Measurements from ENCODE around the gene SMG1.
A peak's percentile ranks its signal among the peaks of the same experiment; 100 is the strongest.

The SMG1 gene

DNA sequence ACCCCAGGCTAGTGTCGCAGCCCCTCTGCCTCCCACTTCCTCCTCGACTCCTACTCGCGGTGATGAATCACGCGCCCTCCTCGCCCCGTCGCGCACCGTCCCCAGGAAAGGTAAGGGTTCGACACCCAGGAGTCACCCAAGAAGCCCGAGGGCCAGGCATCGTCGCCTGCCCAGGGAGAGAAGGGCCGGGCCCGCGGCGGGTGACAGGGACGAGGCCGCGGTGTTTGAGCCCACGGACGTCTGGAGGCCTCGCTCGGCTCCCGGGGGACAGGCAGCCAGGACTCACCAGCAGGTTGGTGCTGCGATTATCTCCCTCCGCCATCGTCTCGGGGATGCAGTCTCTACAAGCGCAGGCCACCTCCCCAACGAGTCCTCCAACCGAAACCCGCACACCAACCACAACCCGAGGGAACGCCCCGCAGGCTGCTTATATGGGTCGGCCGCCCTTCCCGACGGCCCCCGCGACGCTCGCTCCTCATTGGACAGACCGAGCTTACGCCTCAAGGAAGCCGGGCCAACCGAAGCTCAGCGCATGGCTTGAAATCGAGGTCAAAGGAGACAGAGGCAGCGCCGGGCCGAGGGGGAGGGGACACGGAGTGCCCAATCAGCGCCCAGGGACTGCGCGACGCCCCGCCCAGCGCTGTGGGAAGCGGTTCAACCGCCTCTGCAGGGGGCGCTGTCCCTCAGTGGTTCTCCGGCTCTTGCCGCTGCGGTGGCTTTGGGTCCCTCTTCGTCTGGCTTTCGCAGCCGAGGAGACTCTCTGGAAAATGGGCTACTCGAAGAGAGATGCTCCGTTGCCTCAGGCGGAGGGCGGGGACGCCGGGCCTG lies 124.8 kb downstream of the SMG1 start, which contains the start of gene ARL6IP1 (continued):
- TF ChIP-seq, protein P1, sequence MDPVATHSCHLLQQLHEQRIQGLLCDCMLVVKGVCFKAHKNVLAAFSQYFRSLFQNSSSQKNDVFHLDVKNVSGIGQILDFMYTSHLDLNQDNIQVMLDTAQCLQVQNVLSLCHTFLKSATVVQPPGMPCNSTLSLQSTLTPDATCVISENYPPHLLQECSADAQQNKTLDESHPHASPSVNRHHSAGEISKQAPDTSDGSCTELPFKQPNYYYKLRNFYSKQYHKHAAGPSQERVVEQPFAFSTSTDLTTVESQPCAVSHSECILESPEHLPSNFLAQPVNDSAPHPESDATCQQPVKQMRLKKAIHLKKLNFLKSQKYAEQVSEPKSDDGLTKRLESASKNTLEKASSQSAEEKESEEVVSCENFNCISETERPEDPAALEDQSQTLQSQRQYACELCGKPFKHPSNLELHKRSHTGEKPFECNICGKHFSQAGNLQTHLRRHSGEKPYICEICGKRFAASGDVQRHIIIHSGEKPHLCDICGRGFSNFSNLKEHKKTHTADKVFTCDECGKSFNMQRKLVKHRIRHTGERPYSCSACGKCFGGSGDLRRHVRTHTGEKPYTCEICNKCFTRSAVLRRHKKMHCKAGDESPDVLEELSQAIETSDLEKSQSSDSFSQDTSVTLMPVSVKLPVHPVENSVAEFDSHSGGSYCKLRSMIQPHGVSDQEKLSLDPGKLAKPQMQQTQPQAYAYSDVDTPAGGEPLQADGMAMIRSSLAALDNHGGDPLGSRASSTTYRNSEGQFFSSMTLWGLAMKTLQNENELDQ (tag by site-specific recombination; IDR thresholded peaks at IDR 0.05; ENCODE audit: low read depth) = no peak
- TF ChIP-seq ZNF394 (tag by site-specific recombination; IDR thresholded peaks at IDR 0.05; ENCODE audit: borderline replicate concordance) (peak; percentile 98), SCRT2 (tag by site-specific recombination; IDR thresholded peaks at IDR 0.05) (no peak; the same call in 1 of the 2 replicates), ZNF19 (tag by site-specific recombination; IDR thresholded peaks at IDR 0.05; ENCODE audit: low read depth) (no peak), ZNF621 (tag by site-specific recombination; IDR thresholded peaks at IDR 0.05) (no peak), KLF16 (tag by site-specific recombination; IDR thresholded peaks at IDR 0.05) (peak; percentile 84), ZNF837 (tag by site-specific recombination; IDR thresholded peaks at IDR 0.05) (peak; percentile 75; the same call in 1 of the 2 replicates), ZFHX2 (tag by site-specific recombination; conservative IDR thresholded peaks at IDR 0.05) (peak; percentile 83), TCF7L2 (IDR thresholded peaks at IDR 0.05; ENCODE audit: borderline replicate concordance, low read depth, low read length) (no peak), ZNF660 (tag by site-specific recombination; IDR thresholded peaks at IDR 0.05) (peak; percentile 93), ZNF433 (tag by site-specific recombination; IDR thresholded peaks at IDR 0.05; ENCODE audit: low read depth) (no peak), BCL11A (tag by site-specific recombination; IDR thresholded peaks at IDR 0.05; ENCODE audit: low read depth) (no peak), ZNF211 (tag by site-specific recombination; IDR thresholded peaks at IDR 0.05; ENCODE audit: low read depth) (no peak), MZF1 (tag by site-specific recombination; IDR thresholded peaks at IDR 0.05; ENCODE audit: borderline replicate concordance) (peak; percentile 15; the same call in 1 of the 2 replicates), SCRT1 (tag by site-specific recombination; IDR thresholded peaks at IDR 0.05; ENCODE audit: borderline replicate concordance) (no peak), ZNF157 (tag by site-specific recombination; IDR thresholded peaks at IDR 0.05) (no peak), ZIC2 (tag by site-specific recombination; IDR thresholded peaks at IDR 0.05) (peak; percentile 92), ZNF658 (tag by site-specific recombination; IDR thresholded peaks at IDR 0.05) (no peak), ZNF596 (tag by site-specific recombination; IDR thresholded peaks at IDR 0.05) (peak; percentile 42; the same call in 1 of the 2 replicates), ZNF530 (tag by site-specific recombination; IDR thresholded peaks at IDR 0.05; ENCODE audit: low read depth) (no peak), ZNF266 (tag by site-specific recombination; IDR thresholded peaks at IDR 0.05; ENCODE audit: low read depth) (no peak), ZBTB8A (tag by site-specific recombination; IDR thresholded peaks at IDR 0.05) (peak; percentile 61; the same call in 1 of the 2 replicates), KLF8 (tag by site-specific recombination; IDR thresholded peaks at IDR 0.05) (peak; percentile 72), ZNF654 (tag by site-specific recombination; IDR thresholded peaks at IDR 0.05; ENCODE audit: low read depth) (peak; percentile 29), MEIS1 (CRISPR knock-in tag; IDR thresholded peaks at IDR 0.05; ENCODE audit: borderline replicate concordance) (no peak), ZNF112 (tag by site-specific recombination; IDR thresholded peaks at IDR 0.05) (no peak), ZNF791 (tag by site-specific recombination; IDR thresholded peaks at IDR 0.05) (no peak), ZNF48 (tag by site-specific recombination; IDR thresholded peaks at IDR 0.05) (no peak), GLI4 (tag by site-specific recombination; IDR thresholded peaks at IDR 0.05) (peak; percentile 72; the same call in 1 of the 2 replicates), ZNF549 (tag by site-specific recombination; IDR thresholded peaks at IDR 0.05) (no peak), ZNF404 (tag by site-specific recombination; IDR thresholded peaks at IDR 0.05) (no peak)
- TF ChIP-seq, protein P2, sequence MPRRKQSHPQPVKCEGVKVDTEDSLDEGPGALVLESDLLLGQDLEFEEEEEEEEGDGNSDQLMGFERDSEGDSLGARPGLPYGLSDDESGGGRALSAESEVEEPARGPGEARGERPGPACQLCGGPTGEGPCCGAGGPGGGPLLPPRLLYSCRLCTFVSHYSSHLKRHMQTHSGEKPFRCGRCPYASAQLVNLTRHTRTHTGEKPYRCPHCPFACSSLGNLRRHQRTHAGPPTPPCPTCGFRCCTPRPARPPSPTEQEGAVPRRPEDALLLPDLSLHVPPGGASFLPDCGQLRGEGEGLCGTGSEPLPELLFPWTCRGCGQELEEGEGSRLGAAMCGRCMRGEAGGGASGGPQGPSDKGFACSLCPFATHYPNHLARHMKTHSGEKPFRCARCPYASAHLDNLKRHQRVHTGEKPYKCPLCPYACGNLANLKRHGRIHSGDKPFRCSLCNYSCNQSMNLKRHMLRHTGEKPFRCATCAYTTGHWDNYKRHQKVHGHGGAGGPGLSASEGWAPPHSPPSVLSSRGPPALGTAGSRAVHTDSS (tag by site-specific recombination; IDR thresholded peaks at IDR 0.05) = no peak
- TF ChIP-seq, protein P3, sequence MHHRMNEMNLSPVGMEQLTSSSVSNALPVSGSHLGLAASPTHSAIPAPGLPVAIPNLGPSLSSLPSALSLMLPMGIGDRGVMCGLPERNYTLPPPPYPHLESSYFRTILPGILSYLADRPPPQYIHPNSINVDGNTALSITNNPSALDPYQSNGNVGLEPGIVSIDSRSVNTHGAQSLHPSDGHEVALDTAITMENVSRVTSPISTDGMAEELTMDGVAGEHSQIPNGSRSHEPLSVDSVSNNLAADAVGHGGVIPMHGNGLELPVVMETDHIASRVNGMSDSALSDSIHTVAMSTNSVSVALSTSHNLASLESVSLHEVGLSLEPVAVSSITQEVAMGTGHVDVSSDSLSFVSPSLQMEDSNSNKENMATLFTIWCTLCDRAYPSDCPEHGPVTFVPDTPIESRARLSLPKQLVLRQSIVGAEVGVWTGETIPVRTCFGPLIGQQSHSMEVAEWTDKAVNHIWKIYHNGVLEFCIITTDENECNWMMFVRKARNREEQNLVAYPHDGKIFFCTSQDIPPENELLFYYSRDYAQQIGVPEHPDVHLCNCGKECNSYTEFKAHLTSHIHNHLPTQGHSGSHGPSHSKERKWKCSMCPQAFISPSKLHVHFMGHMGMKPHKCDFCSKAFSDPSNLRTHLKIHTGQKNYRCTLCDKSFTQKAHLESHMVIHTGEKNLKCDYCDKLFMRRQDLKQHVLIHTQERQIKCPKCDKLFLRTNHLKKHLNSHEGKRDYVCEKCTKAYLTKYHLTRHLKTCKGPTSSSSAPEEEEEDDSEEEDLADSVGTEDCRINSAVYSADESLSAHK (tag by site-specific recombination; IDR thresholded peaks at IDR 0.05) = no peak; the same call in 1 of the 2 replicates
- TF ChIP-seq, protein P4, sequence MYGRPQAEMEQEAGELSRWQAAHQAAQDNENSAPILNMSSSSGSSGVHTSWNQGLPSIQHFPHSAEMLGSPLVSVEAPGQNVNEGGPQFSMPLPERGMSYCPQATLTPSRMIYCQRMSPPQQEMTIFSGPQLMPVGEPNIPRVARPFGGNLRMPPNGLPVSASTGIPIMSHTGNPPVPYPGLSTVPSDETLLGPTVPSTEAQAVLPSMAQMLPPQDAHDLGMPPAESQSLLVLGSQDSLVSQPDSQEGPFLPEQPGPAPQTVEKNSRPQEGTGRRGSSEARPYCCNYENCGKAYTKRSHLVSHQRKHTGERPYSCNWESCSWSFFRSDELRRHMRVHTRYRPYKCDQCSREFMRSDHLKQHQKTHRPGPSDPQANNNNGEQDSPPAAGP (tag by site-specific recombination; IDR thresholded peaks at IDR 0.05) = peak; percentile 91

Measured in HEK293 (cell line).